OCI-LY1 (cell line): ENCODE measurements around the gene MAGI1.

Experiments
- EZH2 ChIP-seq: fragments of 200-600 bp; sonication (generic), shearing (Covaris generic); IDR thresholded peaks from 2 replicates; pipeline ENCODE4 v1.8.0; 2017; ENCODE audit warnings: borderline replicate concordance, mixed run types, mild to moderate bottlenecking, antibody characterized with exemption, low read length, moderate library complexity, mixed read lengths
- TF ChIP-seq, protein P1 (sequence below): fragments of 200-600 bp; sonication (generic), shearing (Covaris generic); IDR thresholded peaks from 2 replicates; pipeline ENCODE4 v1.5.1; 2017; ENCODE audit warnings: mild to moderate bottlenecking, antibody characterized with exemption, low read length, moderate library complexity, mixed read lengths

DNA sequence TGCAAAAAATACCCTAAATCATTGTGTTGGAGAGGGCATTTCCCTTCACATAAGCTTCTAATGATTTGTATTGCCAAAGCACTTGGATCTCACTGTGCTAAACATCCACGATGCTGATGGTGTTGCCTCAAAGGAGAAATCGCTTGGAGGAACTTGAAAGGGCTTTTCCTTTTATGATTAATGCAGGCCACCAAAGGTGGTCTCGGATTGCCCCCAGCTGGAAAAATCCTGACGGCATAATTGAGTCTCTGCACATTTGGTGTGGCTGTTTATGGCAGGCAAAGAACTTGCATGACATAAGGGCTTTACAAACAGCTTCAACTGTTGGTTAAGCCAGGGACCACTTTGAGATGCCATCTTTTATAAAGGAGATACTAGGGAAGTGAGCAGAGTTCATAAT, 687.0 kb downstream of the MAGI1 start:
- TF ChIP-seq, protein P1, sequence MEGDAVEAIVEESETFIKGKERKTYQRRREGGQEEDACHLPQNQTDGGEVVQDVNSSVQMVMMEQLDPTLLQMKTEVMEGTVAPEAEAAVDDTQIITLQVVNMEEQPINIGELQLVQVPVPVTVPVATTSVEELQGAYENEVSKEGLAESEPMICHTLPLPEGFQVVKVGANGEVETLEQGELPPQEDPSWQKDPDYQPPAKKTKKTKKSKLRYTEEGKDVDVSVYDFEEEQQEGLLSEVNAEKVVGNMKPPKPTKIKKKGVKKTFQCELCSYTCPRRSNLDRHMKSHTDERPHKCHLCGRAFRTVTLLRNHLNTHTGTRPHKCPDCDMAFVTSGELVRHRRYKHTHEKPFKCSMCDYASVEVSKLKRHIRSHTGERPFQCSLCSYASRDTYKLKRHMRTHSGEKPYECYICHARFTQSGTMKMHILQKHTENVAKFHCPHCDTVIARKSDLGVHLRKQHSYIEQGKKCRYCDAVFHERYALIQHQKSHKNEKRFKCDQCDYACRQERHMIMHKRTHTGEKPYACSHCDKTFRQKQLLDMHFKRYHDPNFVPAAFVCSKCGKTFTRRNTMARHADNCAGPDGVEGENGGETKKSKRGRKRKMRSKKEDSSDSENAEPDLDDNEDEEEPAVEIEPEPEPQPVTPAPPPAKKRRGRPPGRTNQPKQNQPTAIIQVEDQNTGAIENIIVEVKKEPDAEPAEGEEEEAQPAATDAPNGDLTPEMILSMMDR, result no peak
- no peak for TF ChIP-seq EZH2
